T-helper 2 cell treated with Interferon-gamma antibody and Interleukin-4, amounts not matched to agents 5 μg/mL and 100 μg/mL, for 36 hours (primary cell): ENCODE measurements around the gene CFAP54.

ENCODE experiments used
- DNase-seq: peaks from one replicate; pipeline ENCODE4 v3.0.0; 2021; ENCODE audit warnings: low spot score
- H3K27ac Mint-ChIP-seq: one replicate; pipeline ENCODE4 v1.8.0; 2021; ENCODE audit warnings: mild to moderate bottlenecking, mixed read lengths
- H3K27me3 Mint-ChIP-seq: one replicate; pipeline ENCODE4 v1.8.0; 2021; ENCODE audit warnings: low read depth, mixed read lengths
- H3K36me3 Mint-ChIP-seq: one replicate; pipeline ENCODE4 v1.8.0; 2021; ENCODE audit warnings: low read depth, mixed read lengths
- H3K4me1 Mint-ChIP-seq: one replicate; pipeline ENCODE4 v1.8.0; 2021; ENCODE audit warnings: low read depth, mixed read lengths
- H3K4me3 Mint-ChIP-seq: one replicate; pipeline ENCODE4 v1.8.0; 2022; ENCODE audit warnings: mild to moderate bottlenecking, moderate library complexity, mixed read lengths
- H3K9me3 Mint-ChIP-seq: one replicate; pipeline ENCODE4 v1.8.0; 2021; ENCODE audit warnings: mixed read lengths

Gene CFAP54

DNA sequence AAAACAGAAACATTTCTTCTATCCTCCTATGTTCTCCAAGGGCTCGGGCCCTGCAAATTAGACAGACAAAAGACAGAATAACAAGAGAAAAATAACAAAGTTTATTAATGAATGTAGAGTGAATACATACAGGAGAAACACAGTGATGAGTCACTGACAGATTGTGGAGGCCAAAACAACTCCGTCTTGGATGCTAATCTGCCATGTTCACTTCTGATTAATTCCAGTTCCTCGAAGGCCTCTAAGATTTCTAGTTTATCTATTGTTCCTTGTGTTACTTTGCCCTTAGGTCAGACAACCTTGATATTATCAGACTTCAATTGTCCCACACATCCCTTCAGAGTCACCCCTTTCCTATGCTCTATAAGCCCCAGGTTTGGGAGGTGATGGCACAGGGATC lies 390.8 kb downstream of the CFAP54 start:
- no peaks in the 10 kb centered on the region for H3K9me3 Mint-ChIP-seq
- no peak for DNase-seq
- H3K27ac Mint-ChIP-seq = no peak overlapping the region
- no peaks in the 10 kb centered on the region for H3K4me1 Mint-ChIP-seq
- H3K4me3 Mint-ChIP-seq = no peak overlapping the region
- no peaks in the 10 kb centered on the region for H3K27me3 Mint-ChIP-seq
- H3K36me3 Mint-ChIP-seq = no peaks in the 10 kb centered on the region

DNA sequence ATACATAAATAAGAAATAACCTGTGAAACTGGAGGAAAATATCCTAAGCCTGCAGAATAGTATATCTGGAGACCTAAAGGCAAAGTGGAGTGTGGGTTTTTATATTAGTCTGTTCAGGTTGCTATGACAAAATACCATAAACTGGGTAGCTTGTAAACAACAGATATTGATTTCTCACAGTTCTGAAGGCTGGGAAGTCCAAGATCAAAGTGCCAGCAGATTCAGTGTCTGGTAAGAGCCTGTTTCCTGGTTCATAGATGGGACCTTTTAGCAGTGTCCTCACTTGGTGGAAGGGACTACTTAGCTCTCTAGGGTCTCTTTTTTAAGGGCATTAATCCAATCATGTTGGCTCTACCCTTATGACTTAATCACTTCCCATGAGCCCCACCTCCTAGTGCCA lies 392.2 kb downstream of the CFAP54 start:
- Mint-ChIP-seq H3K27me3 (peaks cover 3% of the 10 kb centered on the region), H3K4me3 (no peak overlapping the region), H3K4me1 (no peaks in the 10 kb centered on the region), H3K27ac (no peak overlapping the region), H3K9me3 (no peaks in the 10 kb centered on the region), H3K36me3 (no peaks in the 10 kb centered on the region)
- DNase-seq = no peak

DNA sequence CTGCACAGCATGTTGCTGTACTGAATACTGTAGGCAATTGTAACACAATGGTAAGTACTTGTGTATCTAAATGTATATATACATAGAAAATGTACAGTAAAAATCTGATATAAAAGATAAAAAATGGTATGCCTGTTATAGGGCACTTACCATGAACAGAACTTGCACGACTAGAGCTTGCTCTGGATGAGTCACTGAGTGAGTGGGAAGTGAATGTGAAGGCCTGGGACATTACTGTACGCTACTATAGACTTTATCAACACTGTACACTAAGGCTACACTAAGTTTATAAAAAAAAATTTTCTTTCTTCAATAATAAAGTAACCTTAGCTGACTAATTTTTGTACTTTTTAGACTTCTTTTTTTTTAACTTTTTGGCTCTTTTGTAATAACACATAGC lies 393.5 kb downstream of the CFAP54 start:
- Mint-ChIP-seq H3K9me3 (no peaks in the 10 kb centered on the region), H3K4me3 (no peak overlapping the region)
- no peak for DNase-seq

DNA sequence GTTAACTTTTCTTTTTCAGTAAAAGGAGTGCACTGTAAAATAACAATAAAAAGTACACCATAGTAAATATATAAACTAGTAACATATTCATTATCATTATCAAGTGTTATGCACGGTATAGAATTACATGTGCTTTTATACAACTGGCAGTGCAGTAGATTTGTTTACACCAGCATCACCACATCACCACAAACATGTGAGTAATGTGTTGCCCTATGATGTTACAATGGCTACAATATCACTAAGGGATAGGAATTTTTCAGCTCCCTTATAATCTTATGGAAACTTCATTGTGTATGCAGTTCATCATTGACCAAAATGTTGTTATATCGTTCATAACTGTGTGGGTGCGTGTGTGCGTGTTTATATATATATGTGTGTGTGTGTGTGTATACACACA lies 394.2 kb downstream of the CFAP54 start:
- Mint-ChIP-seq H3K36me3 (no peaks in the 10 kb centered on the region), H3K27ac (no peak overlapping the region), H3K4me1 (no peaks in the 10 kb centered on the region), H3K27me3 (peaks cover 3% of the 10 kb centered on the region), H3K9me3 (no peaks in the 10 kb centered on the region), H3K4me3 (no peak overlapping the region)
- no peak for DNase-seq

More for the DNA sequence above, 393.5 kb downstream of the CFAP54 start:
- Mint-ChIP-seq H3K27me3 (peaks cover 3% of the 10 kb centered on the region), H3K4me1 (no peaks in the 10 kb centered on the region), H3K27ac (no peak overlapping the region), H3K36me3 (no peaks in the 10 kb centered on the region)

DNA sequence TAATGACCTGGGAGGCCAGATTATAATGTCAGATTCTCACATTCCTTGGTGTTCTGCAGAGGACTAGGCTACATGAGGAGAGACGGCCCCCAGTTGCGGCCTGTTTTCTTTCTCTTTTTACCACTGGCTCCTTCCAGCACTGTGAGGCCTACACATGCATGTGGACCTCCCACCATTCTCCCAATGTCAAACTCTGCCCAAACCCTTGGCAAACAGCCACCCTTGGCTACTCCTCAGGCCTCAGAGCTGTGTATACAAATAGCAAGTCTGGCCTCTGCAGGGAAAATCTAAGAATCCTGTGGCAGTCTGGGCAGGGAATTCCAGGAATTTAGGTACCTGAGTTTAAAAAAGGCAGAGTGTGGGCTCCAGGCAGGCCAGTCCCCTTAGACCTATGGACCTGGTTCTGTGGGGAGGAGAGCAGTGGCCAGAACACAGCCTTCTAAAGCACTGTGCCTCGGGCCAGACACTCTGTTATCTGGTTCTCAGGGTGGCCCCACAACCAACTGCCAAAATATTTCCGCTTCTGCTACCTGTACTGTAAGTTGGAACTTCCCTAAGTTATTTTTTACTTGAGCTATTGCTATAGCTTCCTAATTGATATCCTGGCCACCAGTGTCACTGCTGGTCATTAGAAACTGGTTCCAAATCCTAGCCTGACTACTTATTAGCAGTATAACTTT lies 397.8 kb downstream of the CFAP54 start:
- H3K36me3 Mint-ChIP-seq = no peaks in the 10 kb centered on the region

DNA sequence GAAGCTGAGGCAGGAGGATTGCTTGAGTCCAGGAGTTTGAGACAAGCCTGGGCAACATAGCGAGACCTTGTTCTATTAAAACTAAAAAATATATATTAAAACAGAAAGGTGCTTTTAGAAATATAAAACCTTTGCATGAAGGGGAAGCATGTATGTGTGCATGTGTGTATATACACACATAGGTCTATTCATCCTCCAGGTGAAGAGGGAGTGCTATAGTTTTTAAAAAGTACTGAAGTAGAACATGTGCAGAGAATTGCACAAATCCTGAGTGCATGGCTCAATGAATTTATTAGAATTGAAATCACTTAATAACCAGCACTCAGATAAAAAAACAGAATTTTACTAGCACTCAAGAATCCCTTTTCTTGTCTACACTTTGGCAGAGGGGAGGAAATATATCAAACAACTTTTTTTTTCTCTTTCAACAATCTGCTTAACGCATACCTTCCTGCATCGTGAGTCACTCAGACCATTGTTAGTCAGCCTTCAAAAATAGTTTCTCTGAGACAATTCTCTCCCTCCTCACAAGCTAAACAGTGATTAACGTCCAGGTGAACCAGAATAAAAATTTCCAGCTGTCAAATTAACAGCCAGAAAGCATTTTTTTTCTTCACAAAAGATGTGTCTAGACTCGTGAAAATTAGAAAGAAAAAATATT lies 400.0 kb downstream of the CFAP54 start:
- Mint-ChIP-seq H3K4me1 (no peaks in the 10 kb centered on the region), H3K27me3 (peaks cover 7% of the 10 kb centered on the region), H3K9me3 (no peaks in the 10 kb centered on the region), H3K4me3 (no peak overlapping the region), H3K36me3 (no peaks in the 10 kb centered on the region), H3K27ac (no peak overlapping the region)
- no peak for DNase-seq

More for the DNA sequence above, 397.8 kb downstream of the CFAP54 start:
- Mint-ChIP-seq H3K27ac (no peak overlapping the region), H3K4me3 (no peak overlapping the region), H3K9me3 (no peaks in the 10 kb centered on the region), H3K4me1 (no peaks in the 10 kb centered on the region), H3K27me3 (peaks cover 7% of the 10 kb centered on the region)
- DNase-seq = no peak

DNA sequence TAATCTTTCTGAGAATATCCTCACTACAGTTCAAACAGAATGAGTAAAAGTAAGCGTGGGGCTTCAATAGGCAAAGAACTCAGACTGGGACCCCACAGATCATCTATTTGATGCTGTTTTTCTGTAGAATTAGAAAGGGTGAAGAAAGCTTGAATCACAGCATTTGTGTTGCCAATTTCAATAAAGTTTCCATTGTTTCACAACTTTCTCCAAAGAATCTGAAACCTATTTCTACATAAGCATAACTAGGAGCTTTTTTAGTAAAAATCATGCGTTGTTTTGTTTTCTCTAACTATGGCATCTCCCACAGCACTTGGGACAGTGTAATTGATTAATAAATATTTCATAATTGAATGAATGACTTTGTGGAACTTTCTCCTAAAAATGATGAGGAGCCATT lies 401.0 kb downstream of the CFAP54 start:
- Mint-ChIP-seq H3K27me3 (peaks cover 7% of the 10 kb centered on the region), H3K36me3 (no peaks in the 10 kb centered on the region), H3K4me3 (no peak overlapping the region), H3K4me1 (no peaks in the 10 kb centered on the region), H3K27ac (no peak overlapping the region), H3K9me3 (no peaks in the 10 kb centered on the region)
- no peak for DNase-seq

DNA sequence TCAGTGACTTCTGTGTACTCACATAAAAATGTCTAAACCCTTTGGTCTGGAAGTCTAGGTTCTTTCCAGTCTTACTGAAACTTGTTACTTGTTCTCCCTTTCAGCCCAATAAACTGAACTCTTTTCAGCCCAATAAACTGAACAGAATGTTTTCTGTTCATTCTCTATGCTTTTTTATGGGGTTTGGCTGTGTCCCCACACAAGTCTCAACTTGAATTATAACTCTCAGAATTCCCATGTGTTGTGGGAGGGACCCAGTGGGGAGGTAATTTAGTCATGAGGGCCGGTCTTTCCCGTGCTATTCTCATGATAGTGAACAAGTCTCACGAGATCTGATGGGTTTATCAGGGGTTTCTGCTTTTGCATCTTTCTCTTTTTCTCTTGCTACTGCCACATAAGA lies 402.7 kb downstream of the CFAP54 start:
- H3K27ac Mint-ChIP-seq = no peak overlapping the region
- no peaks in the 10 kb centered on the region for H3K36me3 Mint-ChIP-seq
- no peaks in the 10 kb centered on the region for H3K9me3 Mint-ChIP-seq
- H3K27me3 Mint-ChIP-seq = peaks cover 7% of the 10 kb centered on the region
- H3K4me3 Mint-ChIP-seq = no peak overlapping the region
- no peak for DNase-seq
- no peaks in the 10 kb centered on the region for H3K4me1 Mint-ChIP-seq

DNA sequence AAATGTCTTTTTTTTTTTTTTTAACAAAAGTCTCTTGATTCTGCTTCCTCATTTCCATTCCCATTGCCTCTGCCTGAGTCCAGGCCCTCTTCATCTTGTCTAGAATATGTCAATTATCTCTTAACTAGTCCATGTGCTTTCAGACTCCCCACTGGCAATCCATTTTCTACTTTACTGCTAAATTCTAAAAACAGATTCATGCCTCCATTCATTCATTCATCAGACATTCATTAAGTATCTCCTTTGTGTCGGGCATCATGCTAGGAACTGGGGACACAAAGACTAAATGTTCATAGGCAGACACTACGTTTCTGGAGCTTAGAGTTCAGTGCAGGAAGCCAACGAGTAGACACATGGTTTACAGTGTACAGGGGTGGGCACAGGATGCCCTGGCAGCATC lies 408.0 kb downstream of the CFAP54 start:
- Mint-ChIP-seq H3K9me3 (no peaks in the 10 kb centered on the region), H3K27ac (no peak overlapping the region), H3K36me3 (no peaks in the 10 kb centered on the region), H3K4me3 (no peak overlapping the region), H3K27me3 (peaks cover 6% of the 10 kb centered on the region), H3K4me1 (no peaks in the 10 kb centered on the region)
- no peak for DNase-seq

DNA sequence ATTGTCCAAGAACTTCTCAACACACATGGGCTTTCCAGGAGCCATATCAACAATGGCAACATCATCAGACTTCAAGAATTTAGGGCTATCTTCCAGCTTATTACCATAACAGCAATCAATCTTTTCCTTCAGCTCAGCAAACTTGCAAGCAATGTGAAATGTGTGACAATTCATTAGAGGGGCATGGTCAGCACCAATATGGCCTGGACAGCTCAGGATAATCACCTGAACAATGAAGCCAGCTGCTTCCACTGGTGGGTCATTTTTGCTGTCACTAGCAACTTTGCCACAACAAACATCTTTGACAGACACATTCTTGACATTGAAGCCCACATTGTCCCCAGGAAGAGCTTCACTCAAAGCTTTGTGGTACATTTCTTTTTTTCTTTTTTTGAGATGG lies 411.8 kb downstream of the CFAP54 start:
- Mint-ChIP-seq H3K36me3 (no peaks in the 10 kb centered on the region), H3K27ac (no peak overlapping the region), H3K4me3 (no peak overlapping the region), H3K27me3 (peaks cover 17% of the 10 kb centered on the region), H3K4me1 (peaks cover 3% of the 10 kb centered on the region), H3K9me3 (no peaks in the 10 kb centered on the region)
- DNase-seq = no peak

DNA sequence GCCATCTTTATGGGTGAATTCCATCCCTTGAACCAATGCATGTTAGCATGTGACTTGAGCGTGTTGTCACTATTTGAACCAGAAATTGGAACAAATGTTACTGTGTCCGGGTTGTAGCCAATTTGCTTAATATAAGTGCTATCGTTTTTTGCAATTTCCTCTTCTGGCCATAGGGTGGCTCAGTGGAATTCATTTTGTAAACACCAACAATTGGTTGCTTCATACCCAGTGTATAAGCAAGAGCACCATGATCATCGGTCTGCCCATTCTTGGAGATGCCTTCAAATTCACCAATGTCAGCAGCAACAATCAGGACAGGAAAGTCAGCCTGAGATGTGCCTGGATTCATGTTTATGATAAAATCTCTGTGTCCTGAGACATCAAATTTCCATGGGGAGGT lies 412.7 kb downstream of the CFAP54 start:
- H3K4me3 Mint-ChIP-seq = no peak overlapping the region
- H3K27me3 Mint-ChIP-seq = peaks cover 15% of the 10 kb centered on the region
- H3K4me1 Mint-ChIP-seq = peaks cover 8% of the 10 kb centered on the region
- H3K36me3 Mint-ChIP-seq = no peaks in the 10 kb centered on the region
- no peaks in the 10 kb centered on the region for H3K9me3 Mint-ChIP-seq
- no peak overlapping the region for H3K27ac Mint-ChIP-seq
- no peak for DNase-seq

DNA sequence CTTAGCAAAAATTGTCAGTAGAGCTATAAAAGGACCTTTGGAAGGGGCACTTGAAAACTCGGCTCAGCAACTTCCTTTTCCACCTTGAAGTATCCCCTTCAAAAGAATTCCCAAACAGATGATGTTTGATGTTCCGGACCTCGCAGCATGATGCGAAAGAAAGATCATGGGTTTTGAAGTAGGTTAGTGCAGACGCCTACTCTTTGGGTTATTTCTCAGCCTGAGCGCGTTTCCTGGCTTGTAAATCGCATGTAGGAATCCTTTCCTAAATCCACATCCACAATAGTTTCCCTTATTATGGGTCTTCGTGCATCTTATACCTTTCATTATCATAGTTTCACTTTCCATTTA lies 417.1 kb downstream of the CFAP54 start:
- Mint-ChIP-seq H3K36me3 (peaks cover 25% of the 10 kb centered on the region), H3K27ac (peak overlapping the region; percentile 98), H3K4me3 (peak overlapping the region; percentile 90), H3K9me3 (no peaks in the 10 kb centered on the region), H3K27me3 (peaks cover 12% of the 10 kb centered on the region), H3K4me1 (peaks cover 40% of the 10 kb centered on the region)
- DNase-seq = peak; percentile 18

DNA sequence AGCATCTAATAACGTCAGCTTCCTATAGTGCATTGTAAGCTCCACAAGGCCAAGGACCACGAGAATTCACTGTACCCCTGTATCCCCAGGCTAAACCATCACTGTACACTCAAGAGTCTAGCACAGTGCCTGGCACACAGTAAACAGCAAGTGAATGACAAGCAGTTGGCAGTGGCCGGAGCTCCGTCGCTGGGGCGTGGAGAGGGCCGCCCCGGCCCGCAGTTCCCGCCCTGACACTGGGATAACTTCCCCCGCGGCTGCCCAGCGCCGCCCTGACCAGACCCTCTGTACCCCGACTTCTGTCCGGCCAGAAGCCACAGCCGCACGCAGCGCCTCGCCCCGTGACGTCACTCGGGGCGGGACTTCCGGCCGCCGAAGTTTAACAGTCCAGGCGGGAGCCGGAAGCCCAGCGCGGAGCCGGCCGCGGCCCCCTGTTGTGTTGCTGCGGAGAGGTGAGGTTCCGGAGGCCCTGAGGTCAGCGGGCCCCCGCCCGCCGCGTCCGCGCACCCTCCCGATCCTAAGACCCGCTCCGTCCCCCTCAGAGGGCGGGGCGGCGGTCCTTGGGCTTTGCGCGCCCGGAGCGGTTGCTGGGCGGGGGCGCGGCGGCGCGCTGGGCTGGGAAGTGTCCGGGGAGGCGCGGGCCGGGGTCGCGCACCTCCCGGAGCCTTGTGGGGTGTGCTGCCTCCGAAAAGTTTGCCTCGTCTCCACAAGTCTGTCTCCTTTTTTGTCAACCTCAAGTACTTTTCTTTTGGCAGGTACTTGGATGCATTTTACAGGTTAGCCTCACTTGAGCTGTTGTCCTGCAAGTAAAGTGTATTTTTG lies 417.7 kb downstream of the CFAP54 start, which contains the start of gene NEDD1:
Gene NEDD1, plus strand, starts transcription at position 409 of the 822 bp plus-strand sequence. CDS start 2,503 bp downstream, outside the sequence.
- Mint-ChIP-seq H3K27ac (peak within 1 kb of the TSS; percentile 98), H3K4me1 (peaks cover 42% of the 10 kb centered on the region), H3K9me3 (no peaks in the 10 kb centered on the region), H3K27me3 (peaks cover 12% of the 10 kb centered on the region), H3K36me3 (peaks cover 26% of the 10 kb centered on the region), H3K4me3 (peak within 1 kb of the TSS; percentile 96)
- DNase-seq = peak; percentile 86
